Measurements from ENCODE around the gene GLT6D1.

- TF ChIP-seq CTCF (conservative IDR thresholded peaks at IDR 0.05) (no peak), ZFX (IDR thresholded peaks at IDR 0.05) (no peak)
Observed at GRCh38 chr9:135580664-135581380, 58.5 kb downstream of the GLT6D1 start.
